ENCODE measurements around the gene SLC4A3.
A peak's percentile ranks its signal among the peaks of the same experiment; 100 is the strongest.
"Not testable (repeated sequence)": the region's sequence is repeated elsewhere in the genome, so short reads cannot be mapped to it uniquely, and the experiment has no call there.

Gene SLC4A3

GRCh38 chr2:219641390-219642068 is 14.1 kb downstream of the SLC4A3 start:
- in situ Hi-C loops (cut with MboI; ENCODE audit: low sequenced_read_pairs) = loop anchor here (5.0 kb wide), 1 partner anchor 99 kb away; the partner anchor contains the start of genes CHPF and TMEM198

GRCh38 chr2:219642069-219642454 is 14.6 kb downstream of the SLC4A3 start:
- Histone ChIP-seq H3K9me3 (no peaks in the 10 kb centered on the region), H3K4me3 (no peak overlapping the region), H3K36me3 (replicated peaks) (no peaks in the 10 kb centered on the region; the same call in 1 of the 2 replicates), H3K4me1 (no peaks in the 10 kb centered on the region), H3K27me3 (ENCODE audit: low read depth) (no peaks in the 10 kb centered on the region)
- no peak for DNase-seq (ENCODE audit: low spot score in 2 of 2)
- in situ Hi-C loops (cut with MboI; ENCODE audit: low sequenced_read_pairs) = loop anchor here (5.0 kb wide), 1 partner anchor 100 kb away; the partner anchor contains the start of genes CHPF and TMEM198

More at GRCh38 chr2:219641390-219642068, 14.1 kb downstream of the SLC4A3 start:
- H3K4me3 ChIP-seq = no peak overlapping the region
- H3K4me1 ChIP-seq = no peaks in the 10 kb centered on the region
- H3K27me3 ChIP-seq (ENCODE audit: low read depth) = no peaks in the 10 kb centered on the region
- no peak for DNase-seq (ENCODE audit: low spot score in 2 of 2)
- no peaks in the 10 kb centered on the region for H3K9me3 ChIP-seq
- no peaks in the 10 kb centered on the region; the same call in 1 of the 2 replicates for H3K36me3 ChIP-seq (replicated peaks)

- peak; percentile 83 to 96 for DNase-seq (ENCODE audit: low spot score in 2 of 2)
- no peaks in the 10 kb centered on the region for H3K27me3 ChIP-seq (ENCODE audit: low read depth)
- H3K9me3 ChIP-seq = no peaks in the 10 kb centered on the region
- no peaks in the 10 kb centered on the region for H3K4me1 ChIP-seq
- H3K36me3 ChIP-seq (replicated peaks) = no peaks in the 10 kb centered on the region; the same call in 1 of the 2 replicates
- in situ Hi-C loops (cut with MboI; ENCODE audit: low sequenced_read_pairs) = loop anchor here (5.0 kb wide), 1 partner anchor 100 kb away; the partner anchor contains the start of genes CHPF and TMEM198
- no peak overlapping the region for H3K4me3 ChIP-seq
These were observed 15.1 kb downstream of the SLC4A3 start for GRCh38 chr2:219642465-219643083.

- in situ Hi-C loops (cut with MboI; ENCODE audit: low sequenced_read_pairs) = loop anchor here (5.0 kb wide), 1 partner anchor 101 kb away; the partner anchor contains the start of genes CHPF and TMEM198
- no peaks in the 10 kb centered on the region for H3K27me3 ChIP-seq (ENCODE audit: low read depth)
- H3K4me1 ChIP-seq = no peaks in the 10 kb centered on the region
- no peak for DNase-seq (ENCODE audit: low spot score in 2 of 2)
- H3K4me3 ChIP-seq = no peak overlapping the region
- no peaks in the 10 kb centered on the region for H3K9me3 ChIP-seq
- H3K36me3 ChIP-seq (replicated peaks) = no peaks in the 10 kb centered on the region; the same call in 1 of the 2 replicates
These were observed 15.6 kb downstream of the SLC4A3 start for GRCh38 chr2:219643084-219643473.

GRCh38 chr2:219643788-219644398 is 16.5 kb downstream of the SLC4A3 start:
- Histone ChIP-seq H3K27me3 (ENCODE audit: low read depth) (no peaks in the 10 kb centered on the region), H3K36me3 (replicated peaks) (no peaks in the 10 kb centered on the region; the same call in 1 of the 2 replicates), H3K4me3 (no peak overlapping the region), H3K9me3 (no peaks in the 10 kb centered on the region), H3K4me1 (no peaks in the 10 kb centered on the region)
- in situ Hi-C loops (cut with MboI; ENCODE audit: low sequenced_read_pairs) = loop anchor here (5.0 kb wide), 1 partner anchor 102 kb away; the partner anchor contains the start of genes CHPF and TMEM198
- DNase-seq (ENCODE audit: low spot score in 2 of 2) = peak in 1 of 2 experiments; percentile 45

- Histone ChIP-seq H3K36me3 (replicated peaks) (no peaks in the 10 kb centered on the region; the same call in 1 of the 2 replicates), H3K9me3 (no peaks in the 10 kb centered on the region), H3K27me3 (ENCODE audit: low read depth) (peaks cover 1% of the 10 kb centered on the region), H3K4me3 (no peak overlapping the region), H3K4me1 (no peaks in the 10 kb centered on the region)
- in situ Hi-C loops (cut with MboI; ENCODE audit: low sequenced_read_pairs) = loop anchor here (5.0 kb wide), 1 partner anchor 103 kb away; the partner anchor contains the start of genes CHPF and TMEM198
- DNase-seq (ENCODE audit: low spot score in 2 of 2) = no peak
These were observed 17.5 kb downstream of the SLC4A3 start for GRCh38 chr2:219644801-219645480.

GRCh38 chr2:219645631-219646527 is 18.4 kb downstream of the SLC4A3 start:
- Histone ChIP-seq H3K4me3 (no peak overlapping the region), H3K9me3 (no peaks in the 10 kb centered on the region), H3K4me1 (no peaks in the 10 kb centered on the region), H3K36me3 (replicated peaks) (no peaks in the 10 kb centered on the region; the same call in 1 of the 2 replicates), H3K27me3 (ENCODE audit: low read depth) (peaks cover 11% of the 10 kb centered on the region)
- in situ Hi-C loops (cut with MboI; ENCODE audit: low sequenced_read_pairs) = no loop called here
- no peak for DNase-seq (ENCODE audit: low spot score in 2 of 2)

GRCh38 chr2:219648176-219648575 is 20.7 kb downstream of the SLC4A3 start:
- Histone ChIP-seq H3K4me3 (no peak overlapping the region), H3K9me3 (no peaks in the 10 kb centered on the region), H3K36me3 (replicated peaks) (no peaks in the 10 kb centered on the region), H3K27me3 (ENCODE audit: low read depth) (peaks cover 31% of the 10 kb centered on the region), H3K4me1 (no peaks in the 10 kb centered on the region)
- DNase-seq (ENCODE audit: low spot score in 2 of 2) = no peak
- in situ Hi-C loops (cut with MboI; ENCODE audit: low sequenced_read_pairs) = no loop called here

- Histone ChIP-seq H3K27me3 (ENCODE audit: low read depth) (peaks cover 37% of the 10 kb centered on the region), H3K36me3 (replicated peaks) (no peaks in the 10 kb centered on the region), H3K4me3 (no peak overlapping the region), H3K9me3 (no peaks in the 10 kb centered on the region), H3K4me1 (no peaks in the 10 kb centered on the region)
- in situ Hi-C loops (cut with MboI; ENCODE audit: low sequenced_read_pairs) = no loop called here
- no peak for DNase-seq (ENCODE audit: low spot score in 2 of 2)
These were observed 21.5 kb downstream of the SLC4A3 start for GRCh38 chr2:219648963-219649362.

GRCh38 chr2:219650426-219651248 is 23.2 kb downstream of the SLC4A3 start:
- peaks cover 47% of the 10 kb centered on the region for H3K27me3 ChIP-seq (ENCODE audit: low read depth)
- H3K9me3 ChIP-seq = no peaks in the 10 kb centered on the region
- in situ Hi-C loops (cut with MboI; ENCODE audit: low sequenced_read_pairs) = no loop called here
- DNase-seq (ENCODE audit: low spot score in 2 of 2) = no peak
- H3K4me3 ChIP-seq = no peak overlapping the region
- no peaks in the 10 kb centered on the region for H3K4me1 ChIP-seq
- H3K36me3 ChIP-seq (replicated peaks) = no peaks in the 10 kb centered on the region

- H3K9me3 ChIP-seq; in situ Hi-C loops (cut with MboI; ENCODE audit: low sequenced_read_pairs); DNase-seq (ENCODE audit: low spot score in 2 of 2); H3K36me3 ChIP-seq (replicated peaks); H3K4me1 ChIP-seq; H3K4me3 ChIP-seq: not testable (repeated sequence)
- H3K27me3 ChIP-seq (ENCODE audit: low read depth) = peaks cover 52% of the 10 kb centered on the region
These were observed 24.2 kb downstream of the SLC4A3 start for GRCh38 chr2:219651656-219652055.

- in situ Hi-C loops (cut with MboI; ENCODE audit: low sequenced_read_pairs) = no loop called here
- Histone ChIP-seq H3K36me3 (replicated peaks) (no peaks in the 10 kb centered on the region), H3K27me3 (ENCODE audit: low read depth) (peaks cover 63% of the 10 kb centered on the region), H3K9me3 (no peaks in the 10 kb centered on the region; the same call in 1 of the 2 replicates), H3K4me1 (no peaks in the 10 kb centered on the region), H3K4me3 (no peak overlapping the region)
- no peak for DNase-seq (ENCODE audit: low spot score in 2 of 2)
These were observed 29.1 kb downstream of the SLC4A3 start for GRCh38 chr2:219656526-219656925.

All from HAP-1 (cell line).